Esophagus (tissue), 2 donors: ENCODE measurements around the gene UTS2. TPM values are rescaled to one million over a fixed set of nuclear protein-coding genes. Genes with fewer than 3 reads are reported as not detected.

Experiments
- H3K27ac ChIP-seq, 2 donors: one replicate each; pipeline ENCODE4 v1.5.1; 2013; ENCODE audit warnings: low read depth in 2 of 2, mild to moderate bottlenecking in 2 of 2, inconsistent platforms in 1 of 2, low read length in 1 of 2, moderate library complexity in 1 of 2
- H3K27me3 ChIP-seq, 2 donors: one replicate each; pipeline ENCODE4 v1.6.1; 2013; ENCODE audit warnings: low read length in 2 of 2, control low read depth in 1 of 2, mild to moderate bottlenecking in 1 of 2; ENCODE audit not compliant: insufficient read depth in 2 of 2, control insufficient read depth in 1 of 2
- H3K36me3 ChIP-seq, 2 donors: one replicate each; pipeline ENCODE4 v1.6.1; 2013; ENCODE audit warnings: low read length in 1 of 2; ENCODE audit not compliant: control insufficient read depth in 2 of 2, insufficient read depth in 2 of 2
- H3K4me1 ChIP-seq, 2 donors: one replicate each; pipeline ENCODE4 v1.6.1; 2013; ENCODE audit warnings: low read length in 1 of 2; ENCODE audit not compliant: control insufficient read depth in 2 of 2, insufficient read depth in 2 of 2
- H3K4me3 ChIP-seq, 2 donors: one replicate each; pipeline ENCODE4 v1.5.1; 2013; ENCODE audit warnings: low read length in 2 of 2, mild to moderate bottlenecking in 2 of 2, low read depth in 1 of 2, moderate library complexity in 1 of 2
- H3K9me3 ChIP-seq, 2 donors: one replicate each; pipeline ENCODE4 v1.6.1; 2013; ENCODE audit warnings: mild to moderate bottlenecking in 2 of 2, low read depth in 1 of 2, low read length in 1 of 2, moderate library complexity in 1 of 2; ENCODE audit not compliant: control insufficient read depth in 2 of 2, insufficient read depth in 1 of 2
- WGBS, 2 donors: extraction: QIAGEN DNeasy Blood & Tissue Kit; methylation state at CpG; one replicate each; pipeline ENCODE4 v1.1.7; 2013; 5-methylcytosine and 5-hydroxymethylcytosine counted together
- polyA plus RNA-seq, 2 donors: library from polyadenylated mRNA; stranded (reverse); fragments of 200-250 nt; gene quantifications; one replicate each; pipeline ENCODE4 v1.2.3, GENCODE V29; 2013
- donor health status: healthy with polysubstance abuse.
- donor health status: Bipolar disorder and iron deficiency.

The UTS2 gene
- polyA plus RNA-seq: under 1 TPM; 0.04 to 0.56 TPM

GRCh38 chr1:7852804-7853683 lies at the start of gene UTS2:
Gene UTS2, minus strand, starts transcription at chr1:7853065. Its CDS starts 62 bp downstream, at chr1:7853003.
- Histone ChIP-seq H3K27me3 (no peaks in the 10 kb centered on the region), H3K36me3 (no peaks in the 10 kb centered on the region), H3K27ac (no peak within 1 kb of the TSS), H3K9me3 (no peaks in the 10 kb centered on the region), H3K4me1 (peaks cover 0 to 2% of the 10 kb centered on the region in 2 donors), H3K4me3 (no peak within 1 kb of the TSS)
- 76 to 77% methylated on average over 10 of the region's 10 CpGs for WGBS, 2 donors

- H3K9me3 ChIP-seq: no peaks in the 10 kb centered on the region
- H3K4me1 ChIP-seq: no peaks in the 10 kb centered on the region
- H3K27me3 ChIP-seq: no peaks in the 10 kb centered on the region
- WGBS, 2 donors: 81 to 85% methylated on average over 4 of the region's 4 CpGs
- no peaks in the 10 kb centered on the region for H3K36me3 ChIP-seq
- no peak overlapping the region for H3K4me3 ChIP-seq
- no peak overlapping the region for H3K27ac ChIP-seq
Observed at GRCh38 chr1:7899741-7900140, 46.9 kb upstream of the UTS2 start.

GRCh38 chr1:7898962-7899361 lies 46.1 kb upstream of the UTS2 start:
- 88 to 90% methylated on average over 5 of the region's 5 CpGs for WGBS, 2 donors

GRCh38 chr1:7896994-7897393 lies 44.1 kb upstream of the UTS2 start:
- WGBS, 2 donors: 29 to 42% methylated on average over 1 of the region's 1 CpG
- Histone ChIP-seq H3K4me3 (no peak overlapping the region), H3K36me3 (no peaks in the 10 kb centered on the region), H3K27me3 (peaks cover 0 to 3% of the 10 kb centered on the region in 2 donors), H3K27ac (no peak overlapping the region), H3K9me3 (no peaks in the 10 kb centered on the region), H3K4me1 (no peaks in the 10 kb centered on the region)

More at GRCh38 chr1:7898962-7899361, 46.1 kb upstream of the UTS2 start:
- H3K4me3 ChIP-seq: no peak overlapping the region
- H3K9me3 ChIP-seq: no peaks in the 10 kb centered on the region
- H3K36me3 ChIP-seq: no peaks in the 10 kb centered on the region
- H3K27me3 ChIP-seq: no peaks in the 10 kb centered on the region
- H3K4me1 ChIP-seq: no peaks in the 10 kb centered on the region
- H3K27ac ChIP-seq: no peak overlapping the region

GRCh38 chr1:7893529-7894180 lies 40.8 kb upstream of the UTS2 start:
- Histone ChIP-seq H3K27me3 (peaks cover 0 to 3% of the 10 kb centered on the region in 2 donors), H3K4me1 (no peaks in the 10 kb centered on the region), H3K27ac (no peak overlapping the region), H3K9me3 (no peaks in the 10 kb centered on the region), H3K36me3 (no peaks in the 10 kb centered on the region), H3K4me3 (no peak overlapping the region)
- WGBS, 2 donors: 71 to 78% methylated on average over 13 of the region's 13 CpGs

GRCh38 chr1:7891804-7892203 lies 38.9 kb upstream of the UTS2 start:
- Histone ChIP-seq H3K27ac (no peak overlapping the region), H3K4me3 (no peak overlapping the region), H3K36me3 (no peaks in the 10 kb centered on the region), H3K27me3 (peaks cover 0 to 3% of the 10 kb centered on the region in 2 donors), H3K9me3 (no peaks in the 10 kb centered on the region), H3K4me1 (no peaks in the 10 kb centered on the region)
- WGBS, 2 donors: 62 to 65% methylated on average over 9 of the region's 9 CpGs

- Histone ChIP-seq H3K9me3 (no peaks in the 10 kb centered on the region), H3K4me3 (no peak overlapping the region), H3K36me3 (no peaks in the 10 kb centered on the region), H3K27me3 (peaks cover 0 to 3% of the 10 kb centered on the region in 2 donors), H3K27ac (no peak overlapping the region), H3K4me1 (peaks cover 0 to 2% of the 10 kb centered on the region in 2 donors)
- 98% methylated on average over 2 of the region's 2 CpGs for WGBS, 2 donors
Observed at GRCh38 chr1:7890853-7891252, 38.0 kb upstream of the UTS2 start.

- 78 to 80% methylated on average over 9 of the region's 9 CpGs for WGBS, 2 donors
- Histone ChIP-seq H3K27me3 (peaks cover 0 to 3% of the 10 kb centered on the region in 2 donors), H3K4me1 (peaks cover 3 to 5% of the 10 kb centered on the region in 2 donors), H3K9me3 (no peaks in the 10 kb centered on the region), H3K36me3 (no peaks in the 10 kb centered on the region), H3K4me3 (no peak overlapping the region), H3K27ac (no peak overlapping the region)
Observed at GRCh38 chr1:7888248-7889081, 35.6 kb upstream of the UTS2 start.

- 38 to 40% methylated on average over 7 of the region's 7 CpGs for WGBS, 2 donors
- no peak overlapping the region for H3K4me3 ChIP-seq
- no peaks in the 10 kb centered on the region for H3K36me3 ChIP-seq
- H3K27ac ChIP-seq: no peak overlapping the region
- H3K4me1 ChIP-seq: peaks cover 3 to 5% of the 10 kb centered on the region in 2 donors
- no peaks in the 10 kb centered on the region for H3K9me3 ChIP-seq
- no peaks in the 10 kb centered on the region for H3K27me3 ChIP-seq
Observed at GRCh38 chr1:7886405-7886745, 33.5 kb upstream of the UTS2 start.
